HepG2 (cell line): ENCODE measurements around the gene ASXL1. TPM values are rescaled to one million over a fixed set of nuclear protein-coding genes. Genes with fewer than 3 reads are reported as not detected.

Experiments used
- EED ChIP-seq: sonication (generic); formaldehyde crosslinking; IDR thresholded peaks from 2 replicates; pipeline ENCODE4 v1.5.0; 2020; ENCODE audit warnings: mild to moderate bottlenecking, missing genetic modification reagents
- KAT2B ChIP-seq: fragments of 150-350 bp; IDR thresholded peaks from 2 replicates; pipeline ENCODE4 v1.6.1; 2014; ENCODE audit warnings: low read depth, low read length, borderline replicate concordance
- KDM2A ChIP-seq: sonication (generic); formaldehyde crosslinking; IDR thresholded peaks from 2 replicates; pipeline ENCODE4 v1.4.0; 2020; ENCODE audit warnings: low read depth, missing genetic modification reagents, borderline replicate concordance
- MEF2D ChIP-seq: sonication (generic); formaldehyde crosslinking; IDR thresholded peaks from 2 replicates; pipeline ENCODE4 v1.5.1; 2020; ENCODE audit warnings: mild to moderate bottlenecking, missing genetic modification reagents
- RAD21 ChIP-seq: fragments of 450-650 bp; formaldehyde crosslinking; IDR thresholded peaks from 2 replicates; pipeline ENCODE4 v1.5.0; 2020; ENCODE audit warnings: mild to moderate bottlenecking
- SAFB2 ChIP-seq: sonication (generic); formaldehyde crosslinking; IDR thresholded peaks from 2 replicates; pipeline ENCODE4 v1.5.1; 2020; ENCODE audit warnings: missing genetic modification reagents, low read depth, mild to moderate bottlenecking, borderline replicate concordance
- ZBTB1 ChIP-seq: sonication (generic); formaldehyde crosslinking; IDR thresholded peaks from 2 replicates; pipeline ENCODE4 v1.4.0; 2020; ENCODE audit warnings: missing genetic modification reagents, borderline replicate concordance
- ZFP41 ChIP-seq: sonication (generic); formaldehyde crosslinking; IDR thresholded peaks from 2 replicates; pipeline ENCODE4 v1.4.0; 2020; ENCODE audit warnings: mild to moderate bottlenecking, missing genetic modification reagents, borderline replicate concordance
- ZFP62 ChIP-seq: sonication (generic); formaldehyde crosslinking; IDR thresholded peaks from 2 replicates; pipeline ENCODE4 v1.4.0; 2020; ENCODE audit warnings: missing genetic modification reagents
- ZNF703 ChIP-seq: sonication (generic); formaldehyde crosslinking; IDR thresholded peaks from 2 replicates; pipeline ENCODE4 v1.5.1; 2020; ENCODE audit warnings: missing genetic modification reagents, mild to moderate bottlenecking, moderate library complexity, borderline replicate concordance
- ZNF775 ChIP-seq: sonication (generic); formaldehyde crosslinking; IDR thresholded peaks from 2 replicates; pipeline ENCODE4 v1.4.0; 2020; ENCODE audit warnings: missing genetic modification reagents, mild to moderate bottlenecking, moderate library complexity, borderline replicate concordance
- polyA plus RNA-seq, 8 experiments: library from polyadenylated mRNA; depleted of rRNA in 3 of 8; stranded (reverse) in 7 of 8; unstranded in 1 of 8; fragments of >200 nt; fragmentation: Illumina TruSeq in 4 of 8; extraction: Trizol in 4 of 8; gene quantifications; 2 replicates each; pipeline versions ENCODE4 v1.2.1 to v1.2.3, GENCODE V29; 2011 to 2016; ENCODE audit warnings: low read depth in 4 of 8, missing spikeins in 1 of 8, mixed read lengths in 1 of 8; ENCODE audit not compliant: insufficient read depth in 1 of 8
- total RNA-seq, 5 experiments: library from RNA; depleted of rRNA; stranded (reverse); fragments of >200 nt; fragmentation: Illumina TruSeq; extraction: Trizol; gene quantifications; 2 replicates each; pipeline ENCODE4 v1.2.3, GENCODE V29; 2016; ENCODE audit warnings: low read depth in 1 of 5
- TF ChIP-seq, protein P1 (sequence below): sonication (generic); formaldehyde crosslinking; IDR thresholded peaks from 2 replicates; pipeline ENCODE4 v1.4.0; 2020; ENCODE audit warnings: mild to moderate bottlenecking, missing genetic modification reagents
- TF ChIP-seq, protein P2 (sequence below): sonication (generic); formaldehyde crosslinking; IDR thresholded peaks from 2 replicates; pipeline ENCODE4 v1.9.0; 2021; ENCODE audit warnings: missing genetic modification reagents, mild to moderate bottlenecking, borderline replicate concordance
- TF ChIP-seq, protein P3 (sequence below), 2 experiments: IDR thresholded peaks; 2 replicates each; pipeline ENCODE4 v1.6.1; 2011 to 2012; ENCODE audit warnings: low read length in 2 of 2, borderline replicate concordance in 1 of 2, low read depth in 1 of 2, mild to moderate bottlenecking in 1 of 2, moderate library complexity in 1 of 2
- TF ChIP-seq, protein P4 (sequence below): sonication (generic); formaldehyde crosslinking; IDR thresholded peaks from 2 replicates; pipeline ENCODE4 v1.5.1; 2020; ENCODE audit warnings: mild to moderate bottlenecking, missing genetic modification reagents, borderline replicate concordance

The ASXL1 gene
- total and polyA plus RNA-seq, 2 of the 13 experiments (the other 11 are each of a cell fraction or from before 2014, with no cell fraction given), result 62.1 to 74.8 TPM

DNA sequence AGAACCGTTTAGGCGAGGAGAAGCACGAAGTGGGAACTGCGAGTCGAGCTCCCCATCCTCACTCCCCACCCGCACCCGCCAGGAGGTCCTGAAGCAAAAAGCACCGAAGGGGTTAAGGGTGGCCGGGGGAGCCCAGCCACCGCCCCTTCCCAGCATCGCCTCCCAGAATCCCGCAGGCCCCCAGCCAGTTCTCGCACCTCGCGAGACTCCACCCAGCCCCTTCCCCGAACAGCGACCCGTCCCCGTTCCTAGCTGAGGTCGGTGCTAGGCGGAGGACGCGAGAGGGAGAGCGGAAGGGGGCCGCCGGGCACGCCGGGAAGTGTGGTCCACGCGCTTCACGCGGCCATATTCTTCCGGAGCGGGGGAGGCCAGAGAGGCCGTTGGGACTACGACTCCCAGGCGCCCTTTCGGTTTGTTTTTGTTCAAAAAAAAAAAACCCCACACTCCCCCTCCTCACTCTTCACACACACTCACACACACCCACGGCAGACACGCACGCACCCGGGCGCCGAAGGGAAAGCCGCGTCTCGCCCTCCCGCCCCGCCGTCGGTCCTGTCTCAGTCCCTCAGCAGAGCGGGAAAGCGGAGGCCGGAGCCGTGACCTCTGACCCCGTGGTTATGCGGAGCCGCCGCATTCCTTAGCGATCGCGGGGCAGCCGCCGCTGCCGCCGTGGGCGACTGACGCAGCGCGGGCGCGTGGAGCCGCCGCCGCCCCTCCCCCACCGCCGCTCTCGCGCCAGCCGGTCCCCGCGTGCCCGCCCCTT is at the start of gene ASXL1 (continued):
- peak; percentile 97 for TF ChIP-seq MEF2D (CRISPR knock-in tag)
- no peak for TF ChIP-seq ZBTB1 (CRISPR knock-in tag)
- no peak; the same call in 1 of the 2 replicates for TF ChIP-seq ZFP62 (CRISPR knock-in tag)
- TF ChIP-seq KAT2B, result no peak
- TF ChIP-seq, protein P1, sequence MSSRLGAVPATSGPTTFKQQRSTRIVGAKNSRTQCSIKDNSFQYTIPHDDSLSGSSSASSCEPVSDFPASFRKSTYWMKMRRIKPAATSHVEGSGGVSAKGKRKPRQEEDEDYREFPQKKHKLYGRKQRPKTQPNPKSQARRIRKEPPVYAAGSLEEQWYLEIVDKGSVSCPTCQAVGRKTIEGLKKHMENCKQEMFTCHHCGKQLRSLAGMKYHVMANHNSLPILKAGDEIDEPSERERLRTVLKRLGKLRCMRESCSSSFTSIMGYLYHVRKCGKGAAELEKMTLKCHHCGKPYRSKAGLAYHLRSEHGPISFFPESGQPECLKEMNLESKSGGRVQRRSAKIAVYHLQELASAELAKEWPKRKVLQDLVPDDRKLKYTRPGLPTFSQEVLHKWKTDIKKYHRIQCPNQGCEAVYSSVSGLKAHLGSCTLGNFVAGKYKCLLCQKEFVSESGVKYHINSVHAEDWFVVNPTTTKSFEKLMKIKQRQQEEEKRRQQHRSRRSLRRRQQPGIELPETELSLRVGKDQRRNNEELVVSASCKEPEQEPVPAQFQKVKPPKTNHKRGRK (CRISPR knock-in tag), result peak; percentile 78; the same call in 1 of the 2 replicates
- TF ChIP-seq KDM2A, result peak; percentile 99
- TF ChIP-seq ZNF775, result no peak
- peak; percentile 92; the same call in 1 of the 2 replicates for TF ChIP-seq SAFB2
- peak; percentile 78 for TF ChIP-seq ZFP41 (CRISPR knock-in tag)
- TF ChIP-seq RAD21 (CRISPR knock-in tag), result peak; percentile 49
- no peak; the same call in 1 of the 2 replicates for TF ChIP-seq ZNF703 (CRISPR knock-in tag)
- TF ChIP-seq EED (CRISPR knock-in tag), result peak; percentile 100
- TF ChIP-seq, protein P2, sequence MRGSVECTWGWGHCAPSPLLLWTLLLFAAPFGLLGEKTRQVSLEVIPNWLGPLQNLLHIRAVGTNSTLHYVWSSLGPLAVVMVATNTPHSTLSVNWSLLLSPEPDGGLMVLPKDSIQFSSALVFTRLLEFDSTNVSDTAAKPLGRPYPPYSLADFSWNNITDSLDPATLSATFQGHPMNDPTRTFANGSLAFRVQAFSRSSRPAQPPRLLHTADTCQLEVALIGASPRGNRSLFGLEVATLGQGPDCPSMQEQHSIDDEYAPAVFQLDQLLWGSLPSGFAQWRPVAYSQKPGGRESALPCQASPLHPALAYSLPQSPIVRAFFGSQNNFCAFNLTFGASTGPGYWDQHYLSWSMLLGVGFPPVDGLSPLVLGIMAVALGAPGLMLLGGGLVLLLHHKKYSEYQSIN (CRISPR knock-in tag), result no peak
- TF ChIP-seq, protein P3, sequence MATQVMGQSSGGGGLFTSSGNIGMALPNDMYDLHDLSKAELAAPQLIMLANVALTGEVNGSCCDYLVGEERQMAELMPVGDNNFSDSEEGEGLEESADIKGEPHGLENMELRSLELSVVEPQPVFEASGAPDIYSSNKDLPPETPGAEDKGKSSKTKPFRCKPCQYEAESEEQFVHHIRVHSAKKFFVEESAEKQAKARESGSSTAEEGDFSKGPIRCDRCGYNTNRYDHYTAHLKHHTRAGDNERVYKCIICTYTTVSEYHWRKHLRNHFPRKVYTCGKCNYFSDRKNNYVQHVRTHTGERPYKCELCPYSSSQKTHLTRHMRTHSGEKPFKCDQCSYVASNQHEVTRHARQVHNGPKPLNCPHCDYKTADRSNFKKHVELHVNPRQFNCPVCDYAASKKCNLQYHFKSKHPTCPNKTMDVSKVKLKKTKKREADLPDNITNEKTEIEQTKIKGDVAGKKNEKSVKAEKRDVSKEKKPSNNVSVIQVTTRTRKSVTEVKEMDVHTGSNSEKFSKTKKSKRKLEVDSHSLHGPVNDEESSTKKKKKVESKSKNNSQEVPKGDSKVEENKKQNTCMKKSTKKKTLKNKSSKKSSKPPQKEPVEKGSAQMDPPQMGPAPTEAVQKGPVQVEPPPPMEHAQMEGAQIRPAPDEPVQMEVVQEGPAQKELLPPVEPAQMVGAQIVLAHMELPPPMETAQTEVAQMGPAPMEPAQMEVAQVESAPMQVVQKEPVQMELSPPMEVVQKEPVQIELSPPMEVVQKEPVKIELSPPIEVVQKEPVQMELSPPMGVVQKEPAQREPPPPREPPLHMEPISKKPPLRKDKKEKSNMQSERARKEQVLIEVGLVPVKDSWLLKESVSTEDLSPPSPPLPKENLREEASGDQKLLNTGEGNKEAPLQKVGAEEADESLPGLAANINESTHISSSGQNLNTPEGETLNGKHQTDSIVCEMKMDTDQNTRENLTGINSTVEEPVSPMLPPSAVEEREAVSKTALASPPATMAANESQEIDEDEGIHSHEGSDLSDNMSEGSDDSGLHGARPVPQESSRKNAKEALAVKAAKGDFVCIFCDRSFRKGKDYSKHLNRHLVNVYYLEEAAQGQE (IDR thresholded peaks at IDR 0.05; ENCODE audit: borderline replicate concordance in 1 of 2, low read depth in 1 of 2, low read length in 2 of 2), result peak in 1 of 2 experiments; percentile 85; a peak in 3 of 4 replicates
- TF ChIP-seq, protein P4, sequence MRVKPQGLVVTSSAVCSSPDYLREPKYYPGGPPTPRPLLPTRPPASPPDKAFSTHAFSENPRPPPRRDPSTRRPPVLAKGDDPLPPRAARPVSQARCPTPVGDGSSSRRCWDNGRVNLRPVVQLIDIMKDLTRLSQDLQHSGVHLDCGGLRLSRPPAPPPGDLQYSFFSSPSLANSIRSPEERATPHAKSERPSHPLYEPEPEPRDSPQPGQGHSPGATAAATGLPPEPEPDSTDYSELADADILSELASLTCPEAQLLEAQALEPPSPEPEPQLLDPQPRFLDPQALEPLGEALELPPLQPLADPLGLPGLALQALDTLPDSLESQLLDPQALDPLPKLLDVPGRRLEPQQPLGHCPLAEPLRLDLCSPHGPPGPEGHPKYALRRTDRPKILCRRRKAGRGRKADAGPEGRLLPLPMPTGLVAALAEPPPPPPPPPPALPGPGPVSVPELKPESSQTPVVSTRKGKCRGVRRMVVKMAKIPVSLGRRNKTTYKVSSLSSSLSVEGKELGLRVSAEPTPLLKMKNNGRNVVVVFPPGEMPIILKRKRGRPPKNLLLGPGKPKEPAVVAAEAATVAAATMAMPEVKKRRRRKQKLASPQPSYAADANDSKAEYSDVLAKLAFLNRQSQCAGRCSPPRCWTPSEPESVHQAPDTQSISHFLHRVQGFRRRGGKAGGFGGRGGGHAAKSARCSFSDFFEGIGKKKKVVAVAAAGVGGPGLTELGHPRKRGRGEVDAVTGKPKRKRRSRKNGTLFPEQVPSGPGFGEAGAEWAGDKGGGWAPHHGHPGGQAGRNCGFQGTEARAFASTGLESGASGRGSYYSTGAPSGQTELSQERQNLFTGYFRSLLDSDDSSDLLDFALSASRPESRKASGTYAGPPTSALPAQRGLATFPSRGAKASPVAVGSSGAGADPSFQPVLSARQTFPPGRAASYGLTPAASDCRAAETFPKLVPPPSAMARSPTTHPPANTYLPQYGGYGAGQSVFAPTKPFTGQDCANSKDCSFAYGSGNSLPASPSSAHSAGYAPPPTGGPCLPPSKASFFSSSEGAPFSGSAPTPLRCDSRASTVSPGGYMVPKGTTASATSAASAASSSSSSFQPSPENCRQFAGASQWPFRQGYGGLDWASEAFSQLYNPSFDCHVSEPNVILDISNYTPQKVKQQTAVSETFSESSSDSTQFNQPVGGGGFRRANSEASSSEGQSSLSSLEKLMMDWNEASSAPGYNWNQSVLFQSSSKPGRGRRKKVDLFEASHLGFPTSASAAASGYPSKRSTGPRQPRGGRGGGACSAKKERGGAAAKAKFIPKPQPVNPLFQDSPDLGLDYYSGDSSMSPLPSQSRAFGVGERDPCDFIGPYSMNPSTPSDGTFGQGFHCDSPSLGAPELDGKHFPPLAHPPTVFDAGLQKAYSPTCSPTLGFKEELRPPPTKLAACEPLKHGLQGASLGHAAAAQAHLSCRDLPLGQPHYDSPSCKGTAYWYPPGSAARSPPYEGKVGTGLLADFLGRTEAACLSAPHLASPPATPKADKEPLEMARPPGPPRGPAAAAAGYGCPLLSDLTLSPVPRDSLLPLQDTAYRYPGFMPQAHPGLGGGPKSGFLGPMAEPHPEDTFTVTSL (CRISPR knock-in tag), result no peak; the same call in 1 of the 2 replicates
